Esophagus squamous epithelium (tissue), 4 donors: Measurements from ENCODE around the gene TCERG1L.

Source experiments
- CTCF ChIP-seq, 6 experiments: fragments of 450-650 bp in 4 of 6; fragments of 200-600 bp in 2 of 6; sonication (generic) in 2 of 6; IDR thresholded peaks; one replicate each; pipeline ENCODE4 v1.5.1; 2016 to 2019; ENCODE audit warnings: antibody characterized with exemption in 6 of 6, mild to moderate bottlenecking in 4 of 6, moderate library complexity in 4 of 6
- POLR2A ChIP-seq, 4 donors: fragments of 450-650 bp; IDR thresholded peaks; one replicate each; pipeline ENCODE4 v1.6.1; 2017; ENCODE audit warnings: antibody characterized with exemption in 4 of 4, mild to moderate bottlenecking in 4 of 4, moderate library complexity in 3 of 4

GRCh38 chr10:131288648-131289047 lies 22.9 kb downstream of the TCERG1L start:
- no peak for TF ChIP-seq CTCF (IDR thresholded peaks at IDR 0.05)
- TF ChIP-seq POLR2A (IDR thresholded peaks at IDR 0.05) = no peak
